ENCODE measurements around the gene CCDC71L. TPM values are rescaled to one million over a fixed set of nuclear protein-coding genes. Genes with fewer than 3 reads are reported as not detected.
"Not testable (repeated sequence)": the region's sequence is repeated elsewhere in the genome, so short reads cannot be mapped to it uniquely, and the experiment has no call there.

The CCDC71L gene
- total RNA-seq, 2 experiments from 2014 or later = 9.5 to 12.1 TPM

DNA sequence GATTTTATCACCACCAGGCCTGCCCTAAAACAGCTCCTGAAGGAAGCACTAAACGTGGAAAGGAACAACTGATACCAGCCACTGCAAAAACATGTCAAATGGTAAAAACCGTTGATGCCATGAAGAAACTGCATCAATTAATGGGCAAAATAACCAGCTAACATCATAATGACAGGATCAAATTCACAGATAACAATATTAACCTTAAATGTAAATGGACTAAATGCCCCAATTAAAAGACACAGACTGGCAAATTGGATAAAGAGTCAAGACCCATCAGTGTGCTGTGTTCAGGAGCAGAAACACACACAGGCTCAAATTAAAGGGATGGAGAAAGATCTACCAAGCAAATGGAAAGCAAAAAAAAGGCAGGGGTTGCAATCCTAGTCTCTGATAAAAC, 12.7 kb upstream of the CCDC71L start:
- H3K27me3 Mint-ChIP-seq; DNase-seq; POLR2A ChIA-PET; H3K4me1 Mint-ChIP-seq; H3K4me3 Mint-ChIP-seq; H3K36me3 Mint-ChIP-seq (ENCODE audit: low read depth); H3K9me3 Mint-ChIP-seq; H3K27ac Mint-ChIP-seq: not testable (repeated sequence)
- CTCF ChIA-PET = interaction anchor here (1.7 kb wide), 1 partner anchor 18 kb away, joined by 3 read pairs; no protein-coding TSS in a partner anchor

DNA sequence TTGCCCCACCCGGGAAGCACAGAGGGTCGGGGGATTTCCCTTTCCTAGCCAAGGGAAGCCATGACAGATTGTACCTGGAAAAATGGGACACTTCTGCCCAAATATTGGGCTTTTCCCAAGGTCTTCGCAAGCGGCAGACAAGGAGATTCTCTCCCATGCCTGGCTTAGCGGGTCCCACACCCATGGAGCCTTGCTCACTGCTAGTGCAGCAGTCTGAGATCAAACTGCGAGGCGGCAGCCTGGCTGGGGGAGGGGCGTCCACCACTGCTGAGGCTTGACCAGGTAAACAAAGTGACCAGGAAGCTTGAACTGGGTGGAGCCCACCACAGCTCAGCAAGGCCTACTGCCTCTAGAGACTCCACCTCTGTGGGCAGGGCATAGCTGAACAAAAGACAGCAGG, 11.0 kb upstream of the CCDC71L start:
- DNase-seq; H3K27me3 Mint-ChIP-seq; H3K9me3 Mint-ChIP-seq; H3K27ac Mint-ChIP-seq; POLR2A ChIA-PET; H3K4me1 Mint-ChIP-seq; H3K36me3 Mint-ChIP-seq (ENCODE audit: low read depth); H3K4me3 Mint-ChIP-seq: not testable (repeated sequence)
- CTCF ChIA-PET = interaction anchor here (0.8 to 1.7 kb wide), 3 partner anchors 7 to 12 kb away, joined by 4 to 6 read pairs (median 5); no protein-coding TSS in a partner anchor

DNA sequence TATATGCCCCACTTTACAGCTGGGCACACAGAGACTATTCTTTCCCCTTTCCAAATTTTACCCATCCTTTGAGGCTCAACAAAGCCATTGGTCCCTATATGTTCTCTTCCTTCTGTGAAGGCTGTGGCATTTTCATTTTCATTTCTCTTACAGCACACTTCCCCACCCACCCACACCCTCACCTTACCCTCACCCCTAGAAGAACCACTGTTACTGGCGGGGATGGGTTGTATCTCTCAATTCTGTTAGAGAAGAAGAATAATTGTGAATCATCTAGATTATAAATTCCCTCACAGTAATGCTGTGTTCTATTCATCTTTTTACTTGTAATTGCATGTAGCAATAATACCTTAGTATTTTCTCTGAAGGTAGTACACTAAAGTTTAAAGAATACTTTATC, 10.2 kb upstream of the CCDC71L start:
- CTCF ChIA-PET = interaction anchor here (1.0 to 1.7 kb wide), 2 partner anchors 8 to 10 kb away, joined by 4 to 6 read pairs; partner anchors contain the start of gene CCDC71L
- no peak for DNase-seq
- H3K9me3 Mint-ChIP-seq = peaks cover 2% of the 10 kb centered on the region
- POLR2A ChIA-PET = no interaction called here
- no peaks in the 10 kb centered on the region for H3K27me3 Mint-ChIP-seq
- H3K27ac Mint-ChIP-seq = no peak overlapping the region
- H3K36me3 Mint-ChIP-seq (ENCODE audit: low read depth) = no peaks in the 10 kb centered on the region
- no peak overlapping the region for H3K4me3 Mint-ChIP-seq
- no peaks in the 10 kb centered on the region for H3K4me1 Mint-ChIP-seq

DNA sequence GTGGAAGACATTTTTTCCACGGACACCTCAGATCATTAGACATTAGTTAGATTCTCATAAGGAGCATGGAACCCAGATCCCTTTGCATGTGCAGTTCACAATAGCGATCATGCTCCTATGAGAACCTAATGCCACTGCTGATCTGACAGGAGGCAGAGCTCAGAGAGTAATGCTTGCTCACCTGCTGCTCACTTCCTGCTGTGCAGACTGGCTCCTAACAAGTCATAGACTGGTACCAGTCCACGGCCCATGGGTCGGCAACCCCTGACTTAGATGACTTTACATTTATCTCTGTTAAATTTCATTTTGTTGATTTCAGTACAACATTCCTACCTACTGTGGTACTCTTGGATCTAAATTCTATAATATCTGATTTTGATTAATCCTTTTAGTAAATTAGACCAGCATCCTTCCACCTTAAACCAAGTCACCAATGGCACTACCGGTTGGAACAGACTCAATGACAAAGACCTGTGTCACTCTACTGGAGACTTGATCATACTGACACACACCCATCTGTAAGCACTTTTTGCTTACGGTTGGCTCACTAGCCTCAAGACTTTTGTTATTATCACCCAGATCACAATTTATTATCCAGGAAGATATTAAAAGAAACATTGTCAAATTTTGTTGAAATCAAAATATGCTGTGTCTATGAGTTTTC, 8.0 kb upstream of the CCDC71L start:
- POLR2A ChIA-PET = no interaction called here
- Mint-ChIP-seq H3K4me1 (no peaks in the 10 kb centered on the region), H3K27ac (no peak overlapping the region), H3K4me3 (no peak overlapping the region), H3K27me3 (no peaks in the 10 kb centered on the region), H3K9me3 (peaks cover 2% of the 10 kb centered on the region), H3K36me3 (ENCODE audit: low read depth) (no peaks in the 10 kb centered on the region)
- CTCF ChIA-PET = interaction anchor here (1.0 kb wide), 1 partner anchor 8 kb away, joined by 3 read pairs; the partner anchor contains the start of gene CCDC71L
- no peak for DNase-seq

DNA sequence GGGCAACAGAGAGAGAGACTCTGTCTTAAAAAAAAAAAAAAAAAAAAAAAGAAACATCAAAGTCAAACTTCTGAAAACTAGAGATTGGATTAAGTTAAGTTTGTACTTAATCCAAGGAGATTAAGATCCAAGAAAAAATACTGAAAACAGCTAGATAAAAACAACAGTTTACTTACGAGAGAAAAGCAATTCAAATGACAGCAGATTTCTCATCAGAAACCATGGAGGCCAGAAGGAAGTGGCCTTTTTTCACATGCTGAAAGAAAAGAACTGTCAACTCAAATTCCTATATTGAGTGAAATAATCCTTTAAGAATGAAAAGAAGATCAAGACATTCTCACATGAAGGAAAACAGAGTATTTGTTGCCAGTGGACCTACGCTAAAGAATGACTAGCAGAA, 5.4 kb upstream of the CCDC71L start:
- ChIA-PET POLR2A (no interaction called here), CTCF (no interaction called here)
- no peaks in the 10 kb centered on the region for H3K36me3 Mint-ChIP-seq (ENCODE audit: low read depth)
- DNase-seq = no peak
- H3K4me3 Mint-ChIP-seq = no peak overlapping the region
- no peak overlapping the region for H3K27ac Mint-ChIP-seq
- H3K27me3 Mint-ChIP-seq = peaks cover 5% of the 10 kb centered on the region
- peaks cover 2% of the 10 kb centered on the region for H3K9me3 Mint-ChIP-seq
- peaks cover 2% of the 10 kb centered on the region for H3K4me1 Mint-ChIP-seq

DNA sequence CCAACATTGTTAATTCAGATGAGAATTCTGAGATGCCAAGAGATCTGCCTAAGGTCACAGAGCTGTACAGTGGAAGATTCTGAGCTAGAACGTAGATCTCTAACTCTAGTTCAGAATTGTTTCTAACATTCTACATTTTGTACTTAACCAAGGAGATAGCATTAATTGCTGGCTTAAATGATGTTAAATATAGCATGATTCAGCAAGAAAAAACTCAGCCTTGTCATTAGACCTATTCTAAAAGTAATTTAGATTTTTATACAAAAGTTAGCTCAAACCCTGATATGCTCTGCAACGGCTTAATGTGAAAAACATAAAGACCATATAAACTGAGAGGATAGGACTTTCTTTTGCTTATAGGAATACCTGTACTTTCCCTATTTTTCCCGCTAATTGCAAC, 3.4 kb upstream of the CCDC71L start:
- DNase-seq = no peak
- no peak overlapping the region for H3K27ac Mint-ChIP-seq
- ChIA-PET CTCF (interaction anchor here (0.9 to 1.9 kb wide), 4 partner anchors 9 to 68 kb away, joined by 3 to 6 read pairs (median 4); no protein-coding TSS in a partner anchor), POLR2A (no interaction called here)
- H3K4me1 Mint-ChIP-seq = peaks cover 9% of the 10 kb centered on the region
- peaks cover 2% of the 10 kb centered on the region for H3K9me3 Mint-ChIP-seq
- peaks cover 3% of the 10 kb centered on the region for H3K36me3 Mint-ChIP-seq (ENCODE audit: low read depth)
- H3K27me3 Mint-ChIP-seq = peaks cover 9% of the 10 kb centered on the region
- H3K4me3 Mint-ChIP-seq = no peak overlapping the region

DNA sequence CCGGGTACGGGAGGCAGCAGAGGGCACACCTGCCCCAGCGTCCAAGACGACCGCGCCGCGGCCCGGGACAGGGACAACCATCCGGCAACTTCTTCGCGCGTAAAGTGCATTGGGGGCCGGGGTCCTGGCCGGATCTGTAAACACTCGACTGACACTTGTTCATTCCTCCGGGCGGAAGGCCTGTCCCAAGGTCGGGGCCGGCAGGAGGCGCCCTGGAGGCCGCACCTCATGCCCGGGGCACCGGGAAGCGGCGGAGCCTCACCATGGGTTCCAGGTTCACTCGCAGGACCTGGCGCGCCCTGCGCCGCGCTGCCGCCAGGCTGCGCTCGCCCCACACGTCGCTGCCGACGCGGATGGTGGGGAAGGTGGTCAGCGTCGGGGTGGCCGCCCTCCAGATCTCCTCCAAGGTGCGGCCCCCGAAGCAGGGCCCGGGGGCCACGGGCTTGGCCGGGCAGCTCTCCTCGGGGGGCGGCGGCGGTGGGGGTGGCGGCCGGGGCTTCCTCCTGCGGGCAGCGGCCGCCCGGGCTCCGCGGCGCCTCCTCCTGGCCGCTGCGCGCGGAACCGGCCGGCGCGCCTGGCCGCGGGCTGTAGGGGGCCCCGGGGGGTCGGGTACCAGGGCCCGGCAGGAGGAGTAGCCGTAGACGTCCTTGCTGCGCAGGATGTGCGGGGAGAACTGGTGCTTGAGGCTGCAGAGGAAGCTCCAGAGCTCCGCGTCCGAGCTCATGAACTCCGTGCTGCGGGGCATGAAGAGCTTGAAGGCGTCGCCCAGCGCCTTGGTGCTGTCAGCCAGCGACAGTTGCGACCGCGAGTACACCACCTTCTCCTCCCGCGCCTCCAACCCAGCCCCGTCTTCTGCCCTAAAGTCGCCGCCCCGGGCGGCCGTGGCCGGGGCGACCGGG, 746 bp downstream of the CCDC71L start:
- Mint-ChIP-seq H3K27me3 (peaks cover 9% of the 10 kb centered on the region), H3K9me3 (no peaks in the 10 kb centered on the region), H3K36me3 (ENCODE audit: low read depth) (peaks cover 3% of the 10 kb centered on the region), H3K4me3 (peak overlapping the region; percentile 87), H3K27ac (peak overlapping the region; percentile 95), H3K4me1 (peaks cover 31% of the 10 kb centered on the region)
- POLR2A ChIA-PET = no interaction called here
- CTCF ChIA-PET = interaction anchor here (0.6 to 4.7 kb wide), 37 partner anchors 8 to 403 kb away, joined by 3 to 41 read pairs (median 4); no protein-coding TSS in a partner anchor
- peak; percentile 78 for DNase-seq

DNA sequence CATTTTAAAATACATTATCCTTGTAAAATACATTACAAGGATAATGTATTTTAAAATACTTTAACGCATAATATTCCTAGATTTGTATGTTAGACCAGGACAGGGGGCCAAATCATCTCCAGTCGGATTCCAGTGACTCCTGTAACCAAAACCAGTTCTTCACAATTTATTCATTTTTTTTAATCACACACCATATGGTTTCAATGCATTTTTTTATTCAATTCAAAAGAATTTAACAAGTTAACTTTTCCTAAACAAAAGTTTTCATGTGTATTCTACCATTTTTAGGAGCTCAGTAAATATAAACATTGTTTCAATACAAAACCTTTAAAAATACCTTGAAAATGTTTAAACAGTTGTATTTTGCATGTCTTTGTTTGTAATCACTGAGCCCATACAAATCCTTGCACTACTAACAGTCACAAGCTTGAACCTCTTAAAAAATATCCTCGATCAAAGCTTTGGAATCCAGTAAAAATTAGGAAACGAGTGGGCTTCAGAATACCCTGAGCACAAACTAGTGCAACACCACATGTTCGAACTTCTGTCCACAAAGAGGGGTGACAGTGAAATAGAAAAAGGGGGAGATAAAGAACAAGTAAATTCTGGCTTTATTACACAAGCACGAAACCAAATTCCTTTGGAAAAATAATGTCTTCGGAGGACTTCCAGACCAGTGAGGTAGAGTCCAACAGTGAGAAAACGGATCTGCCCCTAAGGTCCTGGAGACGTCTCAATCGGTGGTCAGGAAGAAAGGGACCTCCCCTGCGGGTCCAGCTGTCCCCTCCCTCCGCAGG, 1.6 kb downstream of the CCDC71L start:
- Mint-ChIP-seq H3K4me1 (peaks cover 31% of the 10 kb centered on the region), H3K36me3 (ENCODE audit: low read depth) (peaks cover 3% of the 10 kb centered on the region), H3K27me3 (peaks cover 11% of the 10 kb centered on the region), H3K27ac (peak overlapping the region; percentile 82), H3K4me3 (peak overlapping the region; percentile 87), H3K9me3 (no peaks in the 10 kb centered on the region)
- DNase-seq = no peak
- ChIA-PET POLR2A (no interaction called here), CTCF (interaction anchor here (0.7 to 4.7 kb wide), 17 partner anchors 11 to 402 kb away, joined by 3 to 41 read pairs (median 4); no protein-coding TSS in a partner anchor)

DNA sequence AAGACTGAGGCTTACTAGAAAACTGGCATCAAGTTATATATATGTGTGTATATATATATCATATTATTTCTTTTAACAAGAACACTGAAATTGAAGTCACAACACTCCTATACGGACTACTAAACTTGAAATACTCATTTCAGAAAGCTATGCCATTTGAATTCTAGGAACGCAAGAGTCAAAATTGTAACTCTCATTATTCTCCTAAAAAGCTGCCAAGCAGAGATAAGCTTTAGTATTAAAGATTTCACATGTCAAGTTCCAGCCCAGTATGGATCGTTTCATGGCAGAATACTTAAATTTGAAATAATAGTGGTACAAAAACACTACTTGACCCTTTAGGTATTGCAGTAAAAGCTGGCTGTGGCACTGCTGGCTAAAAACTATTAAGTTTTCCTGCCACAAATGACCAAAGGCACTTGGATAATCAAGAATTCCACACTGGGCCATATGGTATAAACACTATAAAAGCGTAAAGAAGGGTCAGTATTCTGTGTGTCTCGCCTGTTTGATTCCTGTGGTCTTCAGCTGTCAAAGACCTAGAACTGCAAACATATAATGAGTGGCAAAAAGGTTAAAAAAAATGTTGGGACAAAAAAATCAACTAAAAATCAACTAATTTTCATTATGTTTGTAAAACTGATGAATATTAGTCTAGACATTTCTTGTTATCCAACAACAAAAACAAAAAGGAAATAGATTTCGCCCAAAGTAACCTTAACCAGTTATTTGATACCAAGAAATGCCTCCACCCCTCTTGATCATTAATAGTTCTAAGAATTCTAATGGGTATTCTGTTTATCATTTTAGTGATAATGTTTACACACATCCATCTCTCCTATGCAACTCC, 2.4 kb downstream of the CCDC71L start:
- no peak for DNase-seq
- Mint-ChIP-seq H3K4me1 (peaks cover 31% of the 10 kb centered on the region), H3K9me3 (no peaks in the 10 kb centered on the region), H3K27me3 (peaks cover 13% of the 10 kb centered on the region), H3K4me3 (peak overlapping the region; percentile 53), H3K27ac (no peak overlapping the region), H3K36me3 (ENCODE audit: low read depth) (peaks cover 3% of the 10 kb centered on the region)
- CTCF ChIA-PET = interaction anchor here (0.6 to 4.7 kb wide), 13 partner anchors 13 to 150 kb away, joined by 3 to 41 read pairs (median 4); no protein-coding TSS in a partner anchor
- POLR2A ChIA-PET = no interaction called here

DNA sequence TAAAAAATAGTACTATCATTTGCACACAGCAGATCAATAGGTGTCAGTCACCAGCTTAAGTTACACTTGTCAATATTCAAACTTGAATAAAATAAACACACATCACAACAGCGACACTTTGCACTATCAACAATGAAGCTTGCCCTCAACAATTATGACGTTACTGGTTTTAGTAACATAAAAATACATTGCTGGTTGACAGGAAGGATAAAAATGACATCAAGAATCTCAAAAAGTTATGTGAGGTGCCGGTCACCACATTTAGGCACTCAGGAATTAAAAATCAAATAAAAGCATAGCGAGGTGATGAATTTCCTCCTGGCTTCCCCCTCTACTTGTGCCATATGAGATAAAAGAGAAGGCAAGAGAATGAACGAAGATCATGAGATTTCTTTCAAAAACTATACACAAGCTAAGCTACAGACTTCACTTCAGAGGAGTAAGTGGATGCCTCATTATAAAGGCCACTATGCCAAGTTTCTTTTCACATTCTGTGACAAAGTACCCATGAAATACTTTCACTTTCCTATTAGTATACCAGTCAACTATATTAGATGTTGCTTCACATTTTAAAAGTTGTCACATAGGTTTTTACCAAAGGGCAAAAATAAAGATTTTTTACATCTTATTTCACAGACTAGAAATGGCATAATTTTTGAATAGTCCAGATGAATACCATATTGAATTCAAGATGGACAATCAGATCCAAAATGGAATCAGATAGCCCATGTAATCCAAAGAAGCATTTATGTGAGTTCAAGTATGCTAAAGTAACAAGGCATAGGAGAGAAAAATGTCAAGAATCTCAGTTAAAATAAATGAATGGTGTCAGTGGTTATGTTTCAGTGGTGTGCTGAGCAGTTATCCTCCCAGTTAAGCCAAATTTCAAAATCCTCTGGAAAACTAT, 3.6 kb downstream of the CCDC71L start:
- Mint-ChIP-seq H3K4me3 (peak overlapping the region; percentile 2), H3K9me3 (no peaks in the 10 kb centered on the region), H3K36me3 (ENCODE audit: low read depth) (peaks cover 3% of the 10 kb centered on the region), H3K4me1 (peaks cover 31% of the 10 kb centered on the region), H3K27ac (peak overlapping the region; percentile 82), H3K27me3 (peaks cover 15% of the 10 kb centered on the region)
- DNase-seq = no peak
- POLR2A ChIA-PET = no interaction called here
- CTCF ChIA-PET = interaction anchor here (0.7 to 4.7 kb wide), 2 partner anchors 24 to 79 kb away, joined by 3 to 41 read pairs; no protein-coding TSS in a partner anchor
